ENCODE data around the gene PWWP2B. TPM values are rescaled to one million over a fixed set of nuclear protein-coding genes. Genes with fewer than 3 reads are reported as not detected.
A peak's percentile ranks its signal among the peaks of the same experiment; 100 is the strongest.

PWWP2B gene
- total RNA-seq, 1 experiment from 2014 or later, result 4.2 TPM

DNA sequence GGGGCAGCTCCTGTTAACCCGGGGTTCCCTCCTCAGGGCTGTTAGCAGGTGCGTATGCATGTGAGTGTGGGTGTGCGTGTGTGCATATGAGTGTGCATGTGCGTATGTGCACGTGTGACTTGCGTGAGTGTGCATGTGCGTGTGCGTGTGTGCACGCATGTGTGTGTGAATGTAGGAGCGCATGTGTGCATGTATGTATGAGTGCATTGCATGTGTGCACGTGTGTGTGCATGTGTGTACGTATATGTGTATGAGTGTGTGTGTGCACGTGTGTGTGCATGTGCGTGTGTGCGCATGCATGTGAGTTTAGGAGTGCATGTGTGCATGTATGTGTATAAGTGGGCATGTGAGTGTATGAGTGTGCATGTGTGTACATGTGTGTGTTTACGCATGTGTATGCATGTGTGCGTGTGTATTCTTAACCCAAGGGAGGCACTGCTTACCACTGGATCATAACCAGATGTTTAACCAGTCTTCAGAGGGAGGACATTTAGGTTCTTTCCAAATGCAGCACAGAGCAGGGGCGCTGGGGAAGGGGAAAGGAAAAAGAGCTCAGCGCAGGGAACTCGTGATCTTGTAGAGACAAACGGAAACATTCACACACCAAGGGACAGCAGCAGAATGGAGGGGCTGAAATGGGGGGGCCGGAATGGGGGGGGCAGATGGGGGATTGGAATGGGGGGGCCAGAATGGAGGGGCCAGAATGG lies 45.0 kb downstream of the PWWP2B start:
- no peaks in the 10 kb centered on the region for H3K36me3 ChIP-seq
- H3K27ac ChIP-seq, result no peak overlapping the region
- no peaks in the 10 kb centered on the region for H3K27me3 ChIP-seq (replicated peaks)
- H3K4me3 ChIP-seq, result no peak overlapping the region
- no peak for DNase-seq (ENCODE audit: low read depth in 1 of 2, low spot score in 2 of 2)
- H3K4me1 ChIP-seq (replicated peaks), result no peaks in the 10 kb centered on the region
- H3K9me3 ChIP-seq (replicated peaks), result no peaks in the 10 kb centered on the region

DNA sequence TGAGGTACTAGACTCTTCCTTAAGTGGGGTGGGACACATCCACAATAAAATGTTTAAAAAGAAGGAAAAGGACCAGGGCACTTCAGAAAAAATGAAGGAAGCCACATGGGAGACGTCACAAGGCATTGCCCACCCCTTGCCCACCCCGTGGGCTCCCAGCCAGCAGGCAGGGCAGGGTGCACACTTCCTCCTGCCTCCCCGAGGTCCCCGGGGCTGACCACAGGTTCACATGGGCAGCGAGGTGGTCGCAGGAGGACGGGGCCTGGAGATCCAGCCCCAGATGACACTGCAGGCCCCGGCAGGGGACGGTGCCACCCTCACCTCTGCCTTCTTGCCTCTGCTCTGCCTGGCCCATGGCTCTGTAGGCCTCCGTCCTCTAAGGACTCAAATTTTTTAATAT lies 45.6 kb downstream of the PWWP2B start:
- no peak for DNase-seq (ENCODE audit: low read depth in 1 of 2, low spot score in 2 of 2)
- Histone ChIP-seq H3K9me3 (replicated peaks) (no peaks in the 10 kb centered on the region), H3K4me1 (replicated peaks) (peaks cover 2% of the 10 kb centered on the region), H3K27ac (no peak overlapping the region), H3K4me3 (no peak overlapping the region), H3K27me3 (replicated peaks) (no peaks in the 10 kb centered on the region), H3K36me3 (no peaks in the 10 kb centered on the region)

DNA sequence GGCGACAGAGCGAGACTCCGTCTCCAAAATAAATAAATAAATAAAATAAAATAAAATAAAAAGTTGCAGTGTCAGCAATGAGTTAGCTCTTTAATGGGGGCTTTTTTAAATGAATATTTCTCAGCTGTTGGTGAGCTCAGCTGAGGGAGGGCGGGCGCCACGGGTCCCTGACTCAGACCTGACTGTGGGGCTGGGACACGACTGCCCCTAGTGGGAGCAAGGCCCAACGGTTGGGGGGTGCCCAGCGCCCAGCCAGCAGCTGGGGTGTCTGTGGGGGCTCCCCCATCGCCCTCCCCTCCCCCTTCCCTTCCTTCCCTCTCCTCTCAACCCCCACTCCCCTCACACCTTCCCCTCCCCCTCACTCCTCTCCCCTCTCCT lies 46.6 kb downstream of the PWWP2B start:
- H3K27me3 ChIP-seq (replicated peaks), result no peaks in the 10 kb centered on the region
- peak in 1 of 2 experiments; percentile 66 for DNase-seq (ENCODE audit: low read depth in 1 of 2, low spot score in 2 of 2)
- H3K36me3 ChIP-seq, result no peaks in the 10 kb centered on the region
- no peaks in the 10 kb centered on the region for H3K9me3 ChIP-seq (replicated peaks)
- peaks cover 8% of the 10 kb centered on the region for H3K4me1 ChIP-seq (replicated peaks)
- no peak overlapping the region for H3K27ac ChIP-seq
- no peak overlapping the region for H3K4me3 ChIP-seq

DNA sequence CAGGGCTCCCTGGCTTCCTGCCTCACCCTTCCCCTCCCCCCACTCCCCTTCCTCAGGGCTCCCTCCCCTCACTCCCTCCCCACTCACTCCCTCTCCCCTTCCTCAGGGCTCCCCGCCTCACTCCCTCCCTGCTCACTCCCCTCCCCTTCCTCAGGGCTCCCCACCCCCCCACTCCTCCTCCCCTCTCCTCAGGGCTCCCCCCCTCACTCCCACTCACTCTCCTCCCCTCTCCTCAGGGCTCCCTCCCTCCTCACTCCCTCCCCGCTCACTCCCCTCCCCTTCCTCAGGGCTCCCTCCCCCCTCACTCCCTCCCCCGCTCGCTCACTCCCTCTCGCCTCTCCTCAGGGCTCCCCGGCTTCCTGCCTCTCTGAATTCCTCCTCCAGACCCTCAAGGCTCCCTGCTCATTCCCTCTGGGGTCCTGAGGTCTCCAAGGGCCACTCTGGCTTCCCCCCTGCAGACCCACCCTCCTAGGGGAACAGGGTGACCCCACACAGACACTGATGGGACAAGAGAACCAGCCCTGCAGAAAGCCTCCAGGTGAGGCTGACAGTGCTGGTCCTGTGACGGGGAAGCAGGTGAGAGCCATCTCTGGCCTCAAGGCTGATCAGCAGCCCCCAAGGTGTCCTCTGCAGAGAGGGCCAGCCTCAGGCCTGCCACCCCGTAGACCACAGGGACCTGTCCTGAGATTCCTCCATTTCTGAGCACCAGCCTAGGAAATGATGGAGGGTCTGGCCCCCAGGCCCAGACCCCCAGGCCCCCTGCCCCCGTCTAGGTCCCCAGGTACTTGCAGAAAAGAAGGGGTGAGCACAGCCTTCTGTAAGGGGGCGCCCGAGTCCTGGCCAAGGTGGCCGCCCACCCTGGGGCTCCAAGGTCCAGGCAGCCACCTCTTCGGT lies 47.2 kb downstream of the PWWP2B start:
- no peaks in the 10 kb centered on the region for H3K27me3 ChIP-seq (replicated peaks)
- no peaks in the 10 kb centered on the region for H3K9me3 ChIP-seq (replicated peaks)
- no peak overlapping the region for H3K27ac ChIP-seq
- no peaks in the 10 kb centered on the region for H3K36me3 ChIP-seq
- no peak overlapping the region for H3K4me3 ChIP-seq
- no peak for DNase-seq (ENCODE audit: low read depth in 1 of 2, low spot score in 2 of 2)
- H3K4me1 ChIP-seq (replicated peaks), result peaks cover 8% of the 10 kb centered on the region

DNA sequence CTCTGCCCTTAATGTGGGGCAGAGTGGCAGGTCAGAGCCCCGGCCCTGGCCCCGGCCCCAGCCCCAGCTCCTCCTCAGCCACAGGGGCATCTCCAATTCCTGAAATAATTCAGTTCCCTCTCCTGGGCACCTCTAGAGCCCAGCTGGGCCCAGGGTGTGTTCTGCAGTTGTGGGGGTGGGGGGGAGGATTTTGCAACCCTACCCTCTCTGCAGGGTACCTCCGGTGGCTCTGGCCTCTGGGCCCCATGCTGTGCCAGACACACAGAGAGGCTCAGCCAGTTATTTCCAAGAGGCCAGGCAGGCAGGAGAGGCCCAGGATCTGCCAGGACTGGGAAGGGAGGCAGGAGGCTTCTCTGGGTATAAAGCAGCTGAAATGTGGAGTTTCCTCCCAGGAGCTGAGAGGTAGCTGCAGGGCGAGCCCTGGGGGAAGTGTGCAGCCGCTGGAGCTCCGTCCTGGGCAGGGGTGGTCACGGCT lies 47.9 kb downstream of the PWWP2B start:
- Histone ChIP-seq H3K4me3 (no peak overlapping the region), H3K36me3 (no peaks in the 10 kb centered on the region), H3K27ac (no peak overlapping the region), H3K27me3 (replicated peaks) (no peaks in the 10 kb centered on the region), H3K4me1 (replicated peaks) (peaks cover 8% of the 10 kb centered on the region), H3K9me3 (replicated peaks) (no peaks in the 10 kb centered on the region)
- no peak for DNase-seq (ENCODE audit: low read depth in 1 of 2, low spot score in 2 of 2)

DNA sequence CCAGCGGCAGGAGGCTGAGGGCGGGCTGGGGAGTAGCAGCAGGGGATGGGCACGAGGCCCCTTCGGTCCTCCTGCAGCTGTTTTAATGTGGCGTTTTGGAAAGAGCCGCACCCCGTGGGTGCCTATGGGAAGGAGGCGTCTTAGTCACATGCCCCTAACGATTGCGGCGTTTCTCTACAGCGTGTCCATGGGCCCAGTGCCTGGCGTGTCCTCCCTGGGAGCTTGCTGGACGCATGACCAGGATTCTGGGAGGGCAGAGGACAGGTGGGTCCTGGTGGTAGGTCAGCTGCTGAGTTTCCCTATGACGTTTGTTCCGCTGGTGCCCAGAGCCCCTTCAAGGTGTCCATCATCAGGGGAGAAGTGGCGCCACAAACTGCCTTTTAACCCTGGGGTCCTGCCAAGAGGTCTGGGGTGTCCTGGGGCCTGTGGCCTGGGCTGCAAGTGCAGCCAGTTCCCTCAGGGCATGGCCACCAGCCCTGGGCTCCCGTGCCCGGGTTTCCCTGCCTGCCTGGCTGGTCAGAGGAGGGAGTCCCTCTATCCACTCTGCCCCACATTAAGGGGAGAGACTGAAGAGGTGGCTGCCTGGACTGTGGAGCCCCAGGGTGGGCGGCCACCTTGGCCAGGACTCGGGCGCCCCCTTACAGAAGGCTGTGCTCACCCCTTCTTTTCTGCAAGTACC lies 48.7 kb downstream of the PWWP2B start:
- DNase-seq (ENCODE audit: low read depth in 1 of 2, low spot score in 2 of 2), result no peak
- Histone ChIP-seq H3K4me3 (no peak overlapping the region), H3K4me1 (replicated peaks) (peaks cover 8% of the 10 kb centered on the region), H3K27me3 (replicated peaks) (no peaks in the 10 kb centered on the region), H3K27ac (no peak overlapping the region), H3K36me3 (no peaks in the 10 kb centered on the region), H3K9me3 (replicated peaks) (no peaks in the 10 kb centered on the region)

DNA sequence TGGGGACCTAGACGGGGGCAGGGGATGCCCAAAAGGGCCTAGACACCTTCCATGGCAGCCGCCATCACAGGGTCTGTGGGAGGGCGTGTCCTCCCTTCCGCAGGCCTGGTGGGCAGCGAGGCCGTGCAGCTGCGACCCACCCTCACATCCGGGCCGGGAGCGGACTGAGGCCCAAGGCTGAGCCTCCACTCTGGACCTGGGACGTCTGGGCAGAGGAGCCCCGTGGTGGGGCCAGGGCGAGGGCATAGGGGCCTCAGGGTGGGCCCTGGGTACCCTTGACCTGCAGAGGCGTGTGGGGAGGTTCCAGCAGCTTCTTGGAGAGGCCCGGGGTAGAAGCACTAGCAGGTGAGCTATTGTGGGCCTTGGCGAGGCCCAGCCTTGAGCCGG lies 49.2 kb downstream of the PWWP2B start:
- Histone ChIP-seq H3K27me3 (replicated peaks) (no peaks in the 10 kb centered on the region), H3K4me1 (replicated peaks) (peaks cover 8% of the 10 kb centered on the region), H3K9me3 (replicated peaks) (no peaks in the 10 kb centered on the region), H3K4me3 (no peak overlapping the region), H3K27ac (no peak overlapping the region), H3K36me3 (no peaks in the 10 kb centered on the region)
- no peak for DNase-seq (ENCODE audit: low read depth in 1 of 2, low spot score in 2 of 2)

DNA sequence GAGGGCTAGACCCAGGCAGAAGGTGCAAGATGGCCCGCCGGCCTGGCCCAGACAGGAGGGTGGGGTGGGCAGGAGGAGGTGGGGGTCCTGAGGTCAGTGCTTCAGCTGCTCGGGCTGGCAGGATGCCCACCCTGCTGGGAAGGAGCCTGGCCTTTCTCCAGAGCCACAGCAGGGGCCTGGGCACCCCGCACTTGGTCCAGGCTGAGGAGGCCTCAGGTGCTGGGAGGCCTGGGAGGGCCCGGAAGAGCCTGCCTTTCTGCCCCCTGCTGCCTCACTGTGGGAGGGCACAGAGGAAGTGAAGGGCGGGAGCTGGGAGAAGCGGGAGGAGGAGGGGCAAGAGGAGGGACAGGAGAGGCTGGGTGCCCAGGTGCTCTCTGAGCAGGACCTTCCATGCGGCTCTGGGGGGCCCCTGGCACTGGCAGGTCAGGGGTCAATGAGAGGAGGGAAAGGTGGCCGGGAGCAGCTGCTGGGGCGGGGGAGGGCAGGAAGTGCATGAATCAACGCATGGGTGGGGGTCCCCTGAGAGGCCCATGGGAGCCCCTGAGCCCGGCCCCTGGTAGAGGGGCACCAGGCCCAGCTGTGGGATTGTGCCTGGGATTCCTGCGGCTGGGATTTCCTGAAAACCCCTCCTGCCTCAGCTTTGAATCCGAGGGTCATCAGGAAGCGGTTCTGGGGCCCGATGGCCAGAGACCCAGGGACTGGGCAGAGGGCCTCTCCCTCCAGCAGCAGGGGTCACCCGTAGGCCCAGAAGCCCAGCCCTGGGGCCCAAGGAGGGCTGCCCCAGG lies 49.9 kb downstream of the PWWP2B start:
- Histone ChIP-seq H3K27me3 (replicated peaks) (no peaks in the 10 kb centered on the region), H3K4me1 (replicated peaks) (peaks cover 8% of the 10 kb centered on the region), H3K4me3 (no peak overlapping the region), H3K36me3 (no peaks in the 10 kb centered on the region), H3K27ac (no peak overlapping the region; the same call in 1 of the 2 replicates), H3K9me3 (replicated peaks) (no peaks in the 10 kb centered on the region)
- no peak for DNase-seq (ENCODE audit: low read depth in 1 of 2, low spot score in 2 of 2)

DNA sequence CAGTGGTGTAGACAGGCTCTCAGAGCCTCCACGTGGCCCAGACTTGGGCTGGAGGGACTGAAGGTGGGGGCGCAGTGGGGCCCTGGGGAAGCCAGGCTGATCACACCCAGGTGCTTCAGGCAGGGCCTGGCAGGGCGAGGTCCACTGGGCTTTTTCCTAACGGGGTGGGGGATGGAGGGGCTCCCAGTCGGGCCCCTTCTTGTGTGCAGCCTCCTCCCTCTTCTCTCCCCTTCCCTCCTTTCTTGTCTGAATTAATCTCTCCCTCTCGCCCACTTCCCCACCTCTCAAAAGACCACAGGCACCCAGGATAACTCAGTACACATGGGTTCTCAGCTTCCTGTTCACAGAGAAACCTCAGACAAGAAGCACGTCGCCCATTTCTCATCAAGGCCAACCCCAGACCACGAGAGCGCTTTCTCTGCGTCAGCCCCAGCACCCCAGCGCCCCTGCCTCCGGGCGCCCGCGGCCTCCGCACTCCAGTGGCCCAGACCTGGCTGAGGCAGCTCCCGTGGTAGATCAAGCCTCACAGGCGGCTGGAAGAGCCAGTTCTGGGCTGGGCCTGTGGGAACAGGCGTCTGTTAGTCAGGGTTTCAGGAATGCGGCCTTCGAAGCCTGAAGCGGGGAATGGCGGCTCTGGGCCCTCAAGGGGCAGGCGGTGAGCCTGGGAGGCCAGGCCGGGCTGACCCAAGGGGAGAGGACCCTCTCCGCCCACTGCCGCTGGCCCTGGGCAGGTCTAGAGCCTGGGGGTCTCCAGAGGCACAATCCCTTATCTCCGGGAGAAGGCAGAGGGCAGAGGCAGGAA lies 50.6 kb downstream of the PWWP2B start:
- Histone ChIP-seq H3K27me3 (replicated peaks) (no peaks in the 10 kb centered on the region), H3K27ac (peak overlapping the region; percentile 28), H3K9me3 (replicated peaks) (no peaks in the 10 kb centered on the region), H3K4me1 (replicated peaks) (peaks cover 9% of the 10 kb centered on the region), H3K4me3 (no peak overlapping the region), H3K36me3 (no peaks in the 10 kb centered on the region)
- no peak for DNase-seq (ENCODE audit: low read depth in 1 of 2, low spot score in 2 of 2)

DNA sequence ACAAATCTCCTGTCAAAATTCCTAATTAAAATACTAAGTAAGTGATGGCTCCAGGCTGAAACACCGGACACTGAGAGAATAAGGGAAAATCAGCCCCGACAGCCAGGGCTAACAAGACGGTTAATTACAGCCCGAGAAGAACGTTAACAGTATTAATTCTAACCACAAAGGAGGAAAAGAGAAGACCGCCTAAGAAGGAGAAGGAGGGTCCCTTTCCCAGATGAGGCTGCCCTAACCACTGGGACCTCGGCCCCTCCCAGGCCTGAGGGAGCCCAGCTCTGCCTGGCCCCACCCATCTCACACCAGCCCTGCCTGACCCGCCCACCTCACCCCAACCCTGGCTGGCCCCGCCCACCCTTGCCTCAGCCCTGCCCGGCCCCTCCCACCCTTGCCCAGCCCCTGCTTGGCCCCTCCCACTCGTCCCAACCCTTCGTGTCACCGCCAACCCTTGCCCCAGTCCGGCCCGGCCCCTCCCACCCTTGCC lies 51.3 kb downstream of the PWWP2B start:
- no peaks in the 10 kb centered on the region for H3K9me3 ChIP-seq (replicated peaks)
- H3K36me3 ChIP-seq, result no peaks in the 10 kb centered on the region
- H3K27ac ChIP-seq, result peak overlapping the region; percentile 28
- no peak overlapping the region for H3K4me3 ChIP-seq
- no peaks in the 10 kb centered on the region for H3K27me3 ChIP-seq (replicated peaks)
- DNase-seq (ENCODE audit: low read depth in 1 of 2, low spot score in 2 of 2), result no peak
- H3K4me1 ChIP-seq (replicated peaks), result peaks cover 16% of the 10 kb centered on the region

DNA sequence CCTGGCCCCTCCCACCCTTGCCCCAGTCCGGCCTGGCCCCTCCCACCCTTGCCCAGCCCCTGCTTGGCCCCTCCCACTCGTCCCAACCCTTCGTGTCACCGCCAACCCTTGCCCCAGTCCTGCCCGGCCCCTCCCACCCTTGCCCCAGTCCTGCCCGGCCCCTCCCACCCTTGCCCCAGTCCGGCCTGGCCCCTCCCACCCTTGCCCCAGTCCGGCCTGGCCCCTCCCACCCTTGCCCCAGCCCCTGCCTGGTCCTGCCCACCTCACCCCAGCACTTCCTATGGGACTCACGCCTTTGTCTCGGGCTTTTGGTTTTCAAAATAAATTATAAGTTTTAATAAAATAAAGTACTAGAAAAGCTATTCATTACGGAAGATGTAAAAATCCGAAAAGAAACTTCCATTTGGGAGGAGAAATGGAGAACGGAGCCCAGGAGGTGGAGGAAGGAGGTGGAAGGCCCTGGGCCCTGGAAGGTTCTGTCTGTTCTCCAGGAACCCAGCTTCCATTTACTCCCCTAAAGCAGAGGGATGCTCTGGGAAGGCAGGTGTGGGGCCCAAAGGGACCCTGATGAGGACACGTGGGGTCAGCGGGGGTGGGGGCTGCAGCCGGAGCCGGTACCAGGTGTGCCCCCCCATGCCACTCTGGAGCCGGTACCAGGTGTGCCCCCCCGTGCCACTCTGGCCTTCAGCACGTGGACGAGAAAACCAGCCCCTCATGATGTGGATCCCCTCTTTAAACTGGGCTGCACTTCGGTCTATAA lies 52.2 kb downstream of the PWWP2B start:
- Histone ChIP-seq H3K27me3 (replicated peaks) (no peaks in the 10 kb centered on the region), H3K4me3 (no peak overlapping the region), H3K36me3 (no peaks in the 10 kb centered on the region), H3K9me3 (replicated peaks) (no peaks in the 10 kb centered on the region), H3K27ac (no peak overlapping the region), H3K4me1 (replicated peaks) (peaks cover 18% of the 10 kb centered on the region)
- DNase-seq (ENCODE audit: low read depth in 1 of 2, low spot score in 2 of 2), result no peak

DNA sequence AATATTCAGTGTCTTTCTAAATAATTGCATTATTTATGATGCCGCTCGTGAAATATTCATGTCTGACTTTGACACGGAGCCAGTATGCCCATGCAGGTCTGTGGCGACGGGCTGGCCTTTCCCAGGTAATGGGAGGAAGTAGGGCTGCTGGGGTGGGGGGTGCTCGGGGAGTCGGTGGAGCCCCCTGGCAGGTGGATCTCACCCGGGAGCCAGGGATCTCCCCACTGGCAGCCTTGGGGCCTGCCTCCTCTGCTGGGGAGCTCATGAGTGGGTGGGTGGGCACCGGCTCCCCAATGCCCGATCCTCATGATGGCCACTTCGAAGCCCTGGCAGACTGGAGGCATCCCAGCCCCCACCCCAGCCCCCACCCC lies 52.8 kb downstream of the PWWP2B start:
- H3K9me3 ChIP-seq (replicated peaks), result no peaks in the 10 kb centered on the region
- H3K27me3 ChIP-seq (replicated peaks), result no peaks in the 10 kb centered on the region
- no peak overlapping the region for H3K4me3 ChIP-seq
- no peak overlapping the region for H3K27ac ChIP-seq
- no peaks in the 10 kb centered on the region for H3K36me3 ChIP-seq
- no peak for DNase-seq (ENCODE audit: low read depth in 1 of 2, low spot score in 2 of 2)
- peaks cover 18% of the 10 kb centered on the region for H3K4me1 ChIP-seq (replicated peaks)

Measured in SJSA1 (cell line).